DMS 273 (cell line): ENCODE results near the gene LCP2.

Source experiments
- DNase-seq: peaks from one replicate; lab custom pipeline; 2025; ENCODE audit not compliant: unreplicated experiment; lab: John Stamatoyannopoulos, UW

Gene LCP2

DNA sequence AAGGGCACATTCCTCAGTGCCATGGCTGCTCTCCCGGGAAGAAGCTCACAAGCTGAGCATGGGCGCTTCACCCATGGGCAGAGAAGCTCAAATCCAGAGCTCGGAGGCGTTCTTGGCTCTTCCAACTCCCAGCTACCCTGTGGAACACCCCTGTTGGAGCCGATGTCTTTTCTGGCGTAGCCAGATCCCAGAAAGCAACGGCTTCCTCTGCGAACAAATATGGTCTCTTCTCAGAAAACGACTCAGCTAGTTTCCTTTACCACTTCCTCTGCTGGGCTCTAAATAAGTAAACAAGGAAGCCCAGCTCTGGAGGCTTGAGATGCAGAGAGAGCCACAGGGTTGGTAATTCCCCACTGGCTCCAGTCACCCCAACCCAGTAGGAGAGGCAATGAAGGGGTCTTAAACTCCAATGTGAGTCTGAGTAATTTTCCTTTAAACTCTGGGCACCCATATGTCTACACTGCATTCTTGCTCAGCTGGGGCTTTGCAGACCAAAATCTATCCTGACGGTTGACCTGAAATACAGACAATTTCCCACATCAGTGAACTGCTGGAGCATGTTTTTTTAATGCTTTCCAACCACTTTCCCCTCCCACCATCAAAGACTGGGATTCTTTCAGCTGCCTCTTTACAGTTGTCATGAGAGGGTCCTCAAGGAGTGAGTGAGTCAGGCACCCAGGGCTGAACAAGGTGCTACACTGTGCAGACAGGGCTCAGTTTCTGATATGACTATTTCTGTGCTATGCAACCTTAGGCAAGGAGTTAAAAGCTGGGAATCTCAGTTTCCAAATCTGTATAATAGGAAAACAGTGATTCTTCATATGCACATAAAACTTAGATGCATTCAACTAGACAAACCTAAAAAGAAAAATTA is at the start of gene LCP2:
Gene LCP2, minus strand, starts transcription at position 189 of the 874 bp plus-strand sequence. Its CDS starts 166 bp downstream, at position 23.
- no peak for DNase-seq

DNA sequence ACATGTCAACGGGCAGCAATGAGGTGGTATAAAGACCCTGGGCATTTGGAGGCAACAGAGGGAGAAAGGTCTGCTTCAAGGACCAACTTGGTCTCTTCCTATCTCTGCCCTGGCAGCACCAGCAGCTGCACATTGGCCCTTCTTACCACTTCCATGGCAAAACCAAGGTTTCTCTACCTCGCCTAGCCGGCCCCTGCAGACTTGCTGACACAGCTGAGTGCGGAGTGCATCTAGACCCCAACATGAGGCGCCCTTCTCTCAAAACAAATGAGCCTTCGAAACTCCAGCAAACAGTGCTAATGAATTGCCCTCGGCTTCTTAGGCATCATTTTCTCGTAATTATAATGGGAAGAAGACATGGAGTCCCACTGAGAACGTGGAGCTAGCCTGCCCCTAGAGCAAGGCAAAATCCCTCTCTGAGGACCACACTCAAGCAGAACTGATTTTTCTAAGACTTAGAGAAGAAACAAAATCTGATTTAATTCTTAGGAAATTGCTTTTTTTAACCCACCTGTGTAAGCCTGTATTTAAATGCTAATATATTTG is 49.5 kb upstream of the LCP2 start:
- no peak for DNase-seq

DNA sequence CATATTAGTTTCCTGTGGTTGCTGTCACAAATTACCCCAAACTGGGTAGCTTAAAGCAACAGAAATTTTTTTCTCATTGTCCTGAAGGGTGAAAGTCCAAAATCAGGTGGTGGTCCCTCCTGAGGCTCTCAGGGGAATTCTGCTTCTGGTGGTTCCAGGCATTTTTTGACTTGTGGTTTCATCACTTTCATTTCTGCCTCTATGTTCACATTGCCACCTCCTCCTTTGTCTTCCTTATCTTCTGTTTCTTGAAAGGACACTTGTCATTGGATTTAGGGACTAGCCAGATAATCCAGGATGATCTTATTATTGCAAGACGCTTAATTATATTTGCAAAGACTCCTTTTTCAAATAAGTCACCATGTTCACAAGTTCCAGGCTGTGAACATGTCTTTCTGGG is 48.4 kb upstream of the LCP2 start:
- no peak for DNase-seq

DNA sequence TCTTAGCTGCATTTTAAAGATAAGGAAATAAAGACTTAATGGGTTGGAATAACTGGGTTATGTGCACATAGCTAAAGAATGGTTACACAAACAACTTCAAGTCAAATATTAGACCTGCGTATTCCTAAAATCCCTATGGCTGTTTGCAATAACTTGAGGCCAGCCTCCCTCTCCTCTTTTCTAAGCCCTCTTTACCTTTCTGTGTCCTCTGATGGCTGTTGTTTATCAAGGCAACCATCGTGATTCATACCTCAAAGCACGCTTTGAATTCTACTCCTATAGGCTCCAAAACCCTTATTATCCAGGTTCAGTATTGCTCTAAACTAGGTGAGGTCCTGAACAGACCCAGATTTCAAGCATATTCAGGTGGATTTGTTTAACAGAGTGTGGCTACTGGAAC is 45.6 kb upstream of the LCP2 start:
- DNase-seq: no peak

DNA sequence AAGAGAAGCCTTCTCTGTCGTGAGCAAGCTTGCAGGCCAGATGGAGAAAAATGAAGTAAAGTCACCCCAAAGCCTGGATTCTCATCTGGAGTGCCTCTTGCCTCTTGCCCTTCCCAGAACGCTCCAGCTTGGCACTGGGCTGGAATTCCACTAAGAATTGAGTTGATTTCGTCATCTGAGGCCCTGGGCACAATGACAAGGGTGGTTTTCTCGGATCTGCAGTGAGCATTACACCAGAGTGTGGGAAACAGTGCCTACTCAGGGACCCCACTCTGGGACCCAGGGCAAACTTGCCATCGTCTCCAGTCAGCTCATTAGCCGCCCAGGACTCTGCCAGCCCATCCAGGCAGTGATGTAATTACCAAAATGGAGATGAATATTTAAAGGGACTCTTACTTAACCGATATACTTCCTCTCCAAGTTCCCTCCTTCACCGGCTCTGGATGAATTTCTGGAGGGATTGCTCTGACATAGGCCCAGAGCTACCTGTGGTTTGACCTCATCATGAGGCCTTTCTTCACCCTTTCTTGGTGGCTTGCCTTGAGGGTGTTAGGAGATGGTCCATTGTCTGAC is 44.7 kb upstream of the LCP2 start:
- DNase-seq: no peak

DNA sequence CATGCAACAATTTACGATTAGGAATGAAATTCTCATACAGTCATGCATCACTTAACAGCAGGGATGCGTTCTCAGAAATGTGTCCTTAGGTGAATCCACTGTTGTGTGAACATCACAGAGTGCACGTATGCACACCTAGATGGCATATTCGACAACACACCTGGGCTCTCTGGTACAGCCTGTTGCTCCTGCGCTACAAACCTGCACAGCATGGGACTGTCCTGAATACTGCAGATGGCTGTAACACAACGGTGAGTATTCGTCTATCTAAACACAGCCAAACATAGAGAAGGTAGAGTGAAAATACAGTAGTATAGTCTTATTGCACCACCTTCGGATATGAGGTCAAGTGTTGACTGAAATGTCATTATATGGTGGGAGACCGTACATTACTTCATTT is 44.0 kb upstream of the LCP2 start:
- no peak for DNase-seq

DNA sequence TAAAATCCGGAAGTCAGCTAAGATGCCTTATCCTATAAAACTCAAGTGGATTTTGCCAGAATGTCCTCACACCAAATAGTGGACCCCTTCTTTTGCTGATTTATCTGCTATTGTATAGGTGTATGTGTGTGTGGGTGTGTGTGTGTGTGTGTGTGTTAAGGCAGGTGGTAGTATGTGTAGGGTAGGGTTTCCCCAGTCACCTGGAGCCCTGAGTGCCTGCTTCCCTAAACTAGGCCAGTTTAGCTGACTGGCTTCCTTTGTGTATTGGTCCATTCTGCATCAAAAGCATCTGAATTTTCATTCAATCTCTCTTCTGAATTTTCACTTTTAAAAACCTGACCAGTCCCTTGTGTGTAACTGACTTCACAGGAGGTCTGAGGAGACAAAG is 42.2 kb upstream of the LCP2 start:
- no peak for DNase-seq

DNA sequence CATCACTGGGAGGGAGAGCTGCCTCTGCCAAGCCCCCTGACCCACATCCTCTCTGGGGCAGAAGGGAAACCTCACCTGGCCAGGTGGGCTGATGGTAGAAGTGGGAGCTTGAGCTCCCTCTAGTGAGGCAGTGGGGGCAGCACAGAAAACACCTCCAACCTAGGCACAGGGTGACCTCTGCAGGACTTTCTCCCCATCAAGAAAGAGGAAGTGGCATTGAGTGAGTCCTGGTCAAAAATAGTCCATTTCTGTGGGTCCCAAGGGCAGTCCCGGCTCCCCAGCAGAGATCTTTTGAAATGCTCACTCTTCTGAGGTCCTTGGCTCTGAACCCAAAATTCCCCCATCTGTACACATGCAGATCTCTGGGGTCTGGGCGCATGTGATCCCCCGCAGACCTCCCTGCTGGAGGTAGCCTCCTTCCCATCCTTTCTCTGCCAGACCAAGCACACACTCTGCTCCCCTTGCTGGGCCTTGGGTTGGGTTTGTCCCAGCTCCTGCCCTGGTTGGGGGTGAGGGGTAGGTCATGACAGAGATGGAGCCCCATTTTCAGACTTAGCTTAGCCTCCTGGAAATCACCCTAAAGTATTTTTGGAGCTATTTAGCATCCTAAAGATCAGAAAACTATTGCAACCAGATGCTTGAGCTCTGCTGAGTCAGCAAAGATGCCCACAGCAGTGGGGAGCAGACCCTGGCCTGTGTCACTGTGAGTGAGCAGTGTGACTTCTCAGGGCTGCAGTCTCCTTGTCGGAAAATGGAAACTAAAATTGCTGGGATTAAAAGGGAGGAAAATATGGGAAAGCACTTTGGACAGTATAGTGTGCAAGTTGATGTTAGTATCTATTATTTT is 41.6 kb upstream of the LCP2 start:
- DNase-seq: no peak

DNA sequence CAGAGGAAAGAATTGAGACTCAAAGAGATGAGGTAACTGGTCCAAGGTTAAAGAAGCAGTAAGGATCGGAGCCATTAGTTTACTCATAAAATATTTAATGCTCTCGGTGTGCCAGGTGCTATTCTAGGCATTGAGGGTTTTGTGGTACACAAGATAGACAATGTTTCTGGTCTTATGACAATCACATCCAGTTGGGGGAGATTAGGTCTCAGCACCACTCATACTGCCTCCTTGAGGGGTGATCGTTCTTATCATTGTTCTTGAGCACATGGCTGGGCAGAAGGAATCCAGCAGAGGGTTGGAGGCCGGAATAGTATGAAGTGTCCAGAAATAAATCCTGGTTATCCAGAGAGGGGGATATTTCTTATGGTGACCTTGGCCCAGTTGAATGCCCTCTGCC is 40.7 kb upstream of the LCP2 start:
- DNase-seq: no peak

DNA sequence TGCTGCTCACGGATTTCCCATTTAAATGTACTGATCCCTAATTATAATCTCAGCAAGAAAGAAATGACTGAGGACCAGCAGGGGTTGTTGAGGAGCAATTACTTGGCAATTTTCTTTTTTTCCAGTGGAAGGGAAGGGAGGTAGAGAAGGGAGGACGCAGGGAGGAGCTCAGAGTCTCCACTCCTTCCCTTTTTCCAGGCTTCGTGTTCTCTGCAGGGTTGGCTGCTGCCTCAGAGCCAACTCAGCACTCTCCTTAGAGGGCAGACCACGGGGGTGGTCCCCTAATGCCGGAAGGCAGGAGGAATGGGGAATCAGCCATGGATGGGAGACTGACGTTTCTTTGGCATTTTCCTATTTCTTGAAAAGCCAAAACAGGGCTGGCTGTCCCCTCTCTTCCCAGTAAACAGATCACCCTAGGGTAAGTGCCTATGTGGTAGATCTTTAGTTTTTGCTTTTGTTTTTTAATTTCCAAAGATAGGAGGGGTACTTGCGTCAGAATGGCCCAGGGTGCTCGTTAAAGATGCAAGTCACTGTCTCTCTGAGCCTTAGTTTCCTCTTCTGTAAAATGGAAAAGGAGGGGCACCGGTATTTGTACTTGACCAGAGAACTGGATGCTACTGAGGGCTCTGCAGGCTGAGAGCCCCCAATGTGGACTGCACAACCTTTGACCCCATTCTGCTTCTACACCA is 39.6 kb upstream of the LCP2 start:
- DNase-seq: no peak

DNA sequence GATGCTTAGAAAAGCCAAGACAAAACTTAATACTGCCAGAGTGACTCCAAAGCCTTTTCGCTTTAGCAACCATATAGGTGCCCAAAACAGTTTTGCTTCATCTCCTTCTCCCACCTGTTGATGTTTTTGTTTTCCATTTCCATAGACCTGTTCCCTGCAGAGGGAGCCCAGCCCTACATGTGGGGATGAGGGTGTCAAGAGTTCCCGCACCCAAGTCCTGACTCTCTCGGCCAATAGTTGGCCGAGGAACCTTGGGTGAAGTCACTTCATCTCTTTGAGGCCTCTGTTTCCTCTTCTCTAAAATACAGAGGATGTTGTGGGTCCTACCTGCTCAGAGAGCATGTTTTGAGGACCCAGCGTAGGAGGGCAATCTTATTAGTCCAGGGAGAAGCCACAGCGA is 38.5 kb upstream of the LCP2 start:
- no peak for DNase-seq

DNA sequence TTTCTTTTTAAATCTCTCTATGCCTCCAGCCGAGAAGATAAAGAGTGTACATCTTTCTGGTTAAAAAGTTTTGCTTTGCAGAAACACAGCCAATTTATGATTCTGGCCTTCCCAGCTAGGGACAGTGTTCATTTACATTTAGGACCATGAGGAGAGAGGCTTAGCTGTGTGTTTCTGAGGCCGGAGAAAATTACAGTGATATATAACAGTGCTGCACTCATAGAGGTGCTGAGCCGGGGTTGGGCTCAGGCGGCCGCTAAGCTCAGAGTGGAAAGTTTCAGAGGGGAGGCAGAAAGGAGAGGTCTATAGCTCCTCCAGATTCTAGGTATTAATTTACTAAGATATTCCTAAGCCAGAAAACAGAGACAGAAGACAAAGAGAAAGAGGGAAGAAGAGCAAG is 37.0 kb upstream of the LCP2 start:
- DNase-seq: no peak

DNA sequence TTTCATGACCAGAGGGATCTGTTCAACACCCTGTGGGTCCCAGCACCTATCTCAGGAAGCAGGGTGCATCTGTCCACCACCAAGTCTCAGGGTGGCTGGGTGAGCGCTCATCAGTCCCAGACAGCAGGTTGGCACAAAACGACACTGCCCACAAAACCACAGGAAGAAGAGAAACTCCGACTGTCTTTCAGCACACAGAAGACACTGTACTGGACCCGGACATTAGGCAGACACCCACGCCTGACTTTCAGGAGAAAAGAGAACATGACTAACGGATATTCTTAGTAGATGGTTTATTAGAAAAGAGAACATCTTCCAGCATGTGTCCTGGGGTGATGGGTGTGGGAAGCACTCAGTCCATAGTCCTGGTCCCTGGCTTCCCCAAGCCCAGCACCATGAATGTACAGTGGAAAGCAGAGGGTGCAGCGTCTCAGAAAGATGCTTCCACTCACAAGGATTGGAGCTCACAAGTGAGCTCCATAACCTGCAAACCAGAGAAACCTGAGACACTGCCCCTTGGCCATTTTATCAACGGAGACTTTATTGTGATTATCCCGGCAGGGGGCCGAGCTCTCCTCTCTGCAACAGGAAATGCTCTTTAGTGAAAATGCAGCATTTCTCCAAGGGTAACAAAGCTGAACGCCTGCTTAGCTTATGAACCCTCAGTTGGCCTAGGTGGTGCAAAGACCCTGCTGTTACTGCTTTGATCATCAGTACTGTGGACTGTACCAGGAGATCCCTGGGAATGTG is 35.8 kb upstream of the LCP2 start:
- no peak for DNase-seq

DNA sequence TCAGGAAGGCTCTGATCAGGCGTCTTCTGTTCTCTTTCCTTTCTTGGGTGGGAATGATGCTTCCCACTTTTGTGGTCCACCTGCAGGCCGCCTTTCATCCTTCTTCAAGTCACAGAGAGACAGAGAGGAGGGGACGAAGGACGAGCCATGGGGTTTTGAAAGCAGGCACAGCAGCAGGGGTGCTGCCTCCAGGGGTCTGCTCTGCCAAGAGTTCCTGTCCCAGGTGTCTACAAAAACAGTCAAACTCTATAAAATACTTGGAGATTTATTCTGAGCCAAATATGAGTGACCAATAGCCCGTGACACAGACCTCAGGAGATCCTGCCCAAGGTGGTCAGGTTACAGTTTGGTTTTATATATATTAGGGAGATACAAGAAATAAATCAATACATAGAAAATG is 34.5 kb upstream of the LCP2 start:
- DNase-seq: no peak

DNA sequence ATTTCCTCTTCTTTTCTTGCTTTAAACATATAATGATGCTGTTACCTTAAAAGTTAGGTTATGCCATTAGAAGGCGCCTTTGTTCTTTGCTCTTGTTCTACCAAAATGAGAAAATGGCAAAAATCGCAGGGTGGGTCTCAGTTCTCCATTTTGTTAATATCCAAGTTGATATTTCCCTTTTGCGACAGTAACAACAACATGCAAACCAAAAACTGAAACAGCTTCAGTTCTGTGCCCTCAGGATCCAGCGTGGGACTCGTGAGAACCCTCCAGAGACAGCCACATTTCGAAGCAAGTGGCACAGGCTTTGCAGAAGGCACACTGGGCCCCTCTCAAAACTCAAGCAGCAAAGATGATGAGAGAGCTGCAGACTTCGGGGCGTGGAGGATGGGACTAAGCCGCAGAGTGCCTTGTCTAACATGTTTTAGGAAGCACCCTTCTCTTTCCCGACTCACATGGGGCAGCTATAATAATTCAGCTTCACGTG is 33.0 kb upstream of the LCP2 start:
- no peak for DNase-seq

DNA sequence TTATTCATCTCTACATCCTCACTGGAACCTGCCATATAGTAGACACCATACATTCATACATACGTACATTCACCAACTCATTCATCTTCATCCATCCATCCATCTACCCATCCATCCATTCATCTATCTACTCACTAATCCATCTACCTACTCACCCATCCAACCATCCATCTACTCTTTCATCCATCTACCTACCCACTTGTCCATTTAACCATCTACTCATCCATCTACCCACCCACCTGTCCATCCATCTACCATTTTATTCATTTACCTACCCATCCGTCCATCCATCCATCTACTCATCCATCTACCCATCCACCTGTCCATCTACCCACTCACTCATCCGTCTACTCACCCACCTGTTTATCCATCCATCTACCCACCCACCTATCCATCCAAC is 31.9 kb upstream of the LCP2 start:
- no peak for DNase-seq

DNA sequence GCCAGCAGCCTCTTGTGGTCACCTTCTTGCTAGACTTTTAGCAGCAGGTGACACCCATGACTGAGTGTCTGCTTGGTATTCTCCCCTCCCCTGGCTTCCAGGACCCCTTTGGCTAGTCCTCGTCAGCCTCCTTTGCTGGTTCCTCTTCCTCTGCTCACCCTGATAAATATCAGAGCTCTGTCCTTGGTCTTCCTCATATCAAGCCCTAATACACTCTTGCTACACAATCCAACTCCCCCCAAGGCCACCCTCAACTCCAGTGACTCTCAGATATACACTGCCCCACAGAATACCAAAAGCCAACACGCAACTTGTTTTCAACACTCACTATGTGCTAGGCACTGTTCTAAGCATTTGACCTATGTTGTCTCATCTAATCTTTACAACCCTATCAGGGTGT is 30.3 kb upstream of the LCP2 start:
- no peak for DNase-seq

DNA sequence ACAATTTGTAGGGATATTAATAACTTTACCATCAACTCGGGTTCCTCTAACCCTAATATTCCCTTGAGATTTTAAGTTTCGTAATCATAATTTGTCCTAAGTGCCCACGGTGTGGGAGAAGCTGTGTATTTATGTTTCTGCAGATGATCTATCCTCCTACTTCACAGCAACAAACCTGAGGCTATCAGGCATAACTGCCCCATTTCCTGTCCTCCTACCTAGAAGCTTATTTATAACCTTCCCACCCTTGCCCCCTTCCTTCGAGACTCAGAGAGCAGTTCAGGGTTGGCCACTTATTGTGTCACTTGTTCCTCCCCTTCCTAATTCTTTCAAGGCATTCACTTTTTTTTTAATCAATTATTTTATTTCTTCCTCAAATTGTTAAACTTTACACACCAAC is 29.6 kb upstream of the LCP2 start:
- no peak for DNase-seq

DNA sequence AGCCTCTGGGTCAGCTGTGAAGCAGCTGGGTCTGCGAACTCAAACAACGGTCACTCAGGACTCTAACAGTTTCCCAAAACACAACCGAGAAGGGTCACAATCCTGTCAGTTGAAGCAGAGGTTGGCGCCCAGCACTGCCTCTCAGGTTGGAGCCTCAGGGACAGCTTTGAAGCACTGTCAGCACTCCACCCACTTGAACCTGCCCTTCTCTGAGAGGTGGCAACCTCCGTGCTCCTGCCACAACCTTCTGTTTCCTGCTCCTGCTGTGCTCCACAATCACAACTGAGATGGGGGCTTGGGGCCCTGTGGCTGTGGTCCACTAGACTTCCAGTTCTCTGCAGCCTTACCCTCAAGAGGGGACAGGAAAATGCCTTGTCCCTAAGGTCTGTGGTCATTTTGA is 21.7 kb upstream of the LCP2 start:
- no peak for DNase-seq

DNA sequence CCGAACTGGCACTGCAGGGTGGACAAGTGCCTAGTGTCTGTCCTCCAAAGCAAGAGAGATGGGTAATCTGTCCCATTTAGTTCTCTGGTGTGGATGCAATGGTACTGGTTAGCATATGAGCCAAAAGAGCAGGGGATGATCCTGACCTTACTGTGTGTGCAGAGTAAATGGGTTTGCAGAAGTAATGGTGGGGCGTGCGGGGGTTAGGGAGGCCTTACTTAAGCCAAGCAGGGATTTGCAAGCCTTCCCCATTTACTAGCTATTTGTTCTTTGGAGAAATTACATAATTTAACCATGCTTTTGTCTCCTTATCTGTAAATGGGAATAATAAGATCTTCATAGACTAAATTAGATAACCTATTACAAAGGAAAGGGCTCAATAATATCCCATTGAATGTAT is 19.9 kb upstream of the LCP2 start:
- no peak for DNase-seq
